Suppressor macrophage treated with lipopolysaccharide for 1 hour (primary cell): Measurements from ENCODE around the gene TNXB.

Experiments used
- DNase-seq, 3 donors: peaks; one replicate each; pipeline ENCODE4 v3.0.0-alpha.2; 2020 to 2022

The TNXB gene, protein sequence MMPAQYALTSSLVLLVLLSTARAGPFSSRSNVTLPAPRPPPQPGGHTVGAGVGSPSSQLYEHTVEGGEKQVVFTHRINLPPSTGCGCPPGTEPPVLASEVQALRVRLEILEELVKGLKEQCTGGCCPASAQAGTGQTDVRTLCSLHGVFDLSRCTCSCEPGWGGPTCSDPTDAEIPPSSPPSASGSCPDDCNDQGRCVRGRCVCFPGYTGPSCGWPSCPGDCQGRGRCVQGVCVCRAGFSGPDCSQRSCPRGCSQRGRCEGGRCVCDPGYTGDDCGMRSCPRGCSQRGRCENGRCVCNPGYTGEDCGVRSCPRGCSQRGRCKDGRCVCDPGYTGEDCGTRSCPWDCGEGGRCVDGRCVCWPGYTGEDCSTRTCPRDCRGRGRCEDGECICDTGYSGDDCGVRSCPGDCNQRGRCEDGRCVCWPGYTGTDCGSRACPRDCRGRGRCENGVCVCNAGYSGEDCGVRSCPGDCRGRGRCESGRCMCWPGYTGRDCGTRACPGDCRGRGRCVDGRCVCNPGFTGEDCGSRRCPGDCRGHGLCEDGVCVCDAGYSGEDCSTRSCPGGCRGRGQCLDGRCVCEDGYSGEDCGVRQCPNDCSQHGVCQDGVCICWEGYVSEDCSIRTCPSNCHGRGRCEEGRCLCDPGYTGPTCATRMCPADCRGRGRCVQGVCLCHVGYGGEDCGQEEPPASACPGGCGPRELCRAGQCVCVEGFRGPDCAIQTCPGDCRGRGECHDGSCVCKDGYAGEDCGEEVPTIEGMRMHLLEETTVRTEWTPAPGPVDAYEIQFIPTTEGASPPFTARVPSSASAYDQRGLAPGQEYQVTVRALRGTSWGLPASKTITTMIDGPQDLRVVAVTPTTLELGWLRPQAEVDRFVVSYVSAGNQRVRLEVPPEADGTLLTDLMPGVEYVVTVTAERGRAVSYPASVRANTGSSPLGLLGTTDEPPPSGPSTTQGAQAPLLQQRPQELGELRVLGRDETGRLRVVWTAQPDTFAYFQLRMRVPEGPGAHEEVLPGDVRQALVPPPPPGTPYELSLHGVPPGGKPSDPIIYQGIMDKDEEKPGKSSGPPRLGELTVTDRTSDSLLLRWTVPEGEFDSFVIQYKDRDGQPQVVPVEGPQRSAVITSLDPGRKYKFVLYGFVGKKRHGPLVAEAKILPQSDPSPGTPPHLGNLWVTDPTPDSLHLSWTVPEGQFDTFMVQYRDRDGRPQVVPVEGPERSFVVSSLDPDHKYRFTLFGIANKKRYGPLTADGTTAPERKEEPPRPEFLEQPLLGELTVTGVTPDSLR (N-terminal part only)

DNA sequence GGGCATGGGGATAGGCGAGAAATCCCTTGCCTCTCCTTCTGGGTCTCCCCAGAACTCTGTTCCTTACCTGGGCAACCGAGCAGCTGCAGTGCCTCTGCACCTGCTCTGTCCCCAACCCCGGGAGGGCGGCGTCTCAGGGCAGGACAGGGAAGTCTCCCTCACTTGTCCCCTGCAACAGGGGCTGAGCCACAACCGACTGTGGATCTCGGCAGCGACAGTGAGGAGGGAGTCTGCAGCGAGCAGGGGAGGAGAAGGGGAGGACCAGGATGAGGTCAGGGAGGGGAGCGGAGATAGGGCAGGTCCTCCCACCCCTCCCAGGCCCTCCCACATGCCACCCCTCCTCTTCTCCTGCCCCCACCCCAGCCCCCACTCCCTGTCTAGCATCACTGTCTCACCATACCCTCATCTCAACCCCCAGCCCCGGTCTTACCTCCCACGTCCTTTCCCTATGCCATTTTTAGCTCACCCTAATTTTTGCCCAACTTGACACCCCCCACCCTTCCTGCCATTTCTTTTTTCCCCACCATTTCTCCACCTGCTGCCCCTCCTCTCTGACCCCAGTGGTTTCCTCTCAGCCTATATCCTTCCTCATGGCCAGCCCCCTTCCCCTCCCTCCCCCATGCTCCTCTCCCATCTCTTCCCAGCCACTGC, at the start of gene TNXB:
Gene TNXB (minus strand): TSS at position 225 of the 651 bp plus-strand sequence. CDS start 11,140 bp downstream, outside the sequence.
- no peak for DNase-seq

DNA sequence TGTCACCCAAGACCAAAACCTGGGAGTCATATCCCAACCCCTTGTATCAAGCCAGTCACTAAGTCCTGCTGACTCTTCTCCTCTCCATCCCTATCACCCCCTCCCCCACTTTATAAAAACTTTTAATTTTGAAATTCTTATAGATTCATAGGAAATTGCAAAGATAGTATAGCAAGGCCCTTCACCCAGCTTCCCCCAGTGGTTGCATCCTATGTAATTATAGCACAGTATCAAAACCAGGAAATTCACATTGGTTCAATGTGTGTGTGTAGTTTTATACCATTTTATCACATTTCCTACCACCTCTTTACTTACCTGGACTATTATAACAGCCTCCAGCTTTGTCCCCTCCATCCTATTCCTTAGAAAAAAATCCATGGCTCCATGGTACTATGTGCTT, 48.9 kb upstream of the TNXB start:
- DNase-seq, result no peak

DNA sequence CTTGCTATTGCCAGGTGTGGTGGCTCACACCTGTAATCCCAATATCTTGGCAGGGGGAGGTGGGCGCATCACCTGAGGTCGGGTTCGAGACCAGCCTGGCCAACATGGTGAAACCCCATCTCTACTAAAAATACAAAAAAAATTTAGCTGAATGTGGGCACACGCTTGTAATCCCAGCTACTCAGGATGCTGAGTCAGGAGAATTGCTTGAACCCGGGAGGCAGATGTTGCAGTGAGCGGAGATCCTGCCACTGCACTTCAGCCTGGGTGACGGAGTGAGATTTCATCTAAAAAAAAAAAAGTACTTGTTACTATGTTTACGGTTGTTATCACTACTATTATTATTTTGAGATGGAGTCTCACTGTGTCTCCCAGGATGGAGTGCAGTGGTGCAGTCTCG, 47.8 kb upstream of the TNXB start:
- DNase-seq, result no peak

DNA sequence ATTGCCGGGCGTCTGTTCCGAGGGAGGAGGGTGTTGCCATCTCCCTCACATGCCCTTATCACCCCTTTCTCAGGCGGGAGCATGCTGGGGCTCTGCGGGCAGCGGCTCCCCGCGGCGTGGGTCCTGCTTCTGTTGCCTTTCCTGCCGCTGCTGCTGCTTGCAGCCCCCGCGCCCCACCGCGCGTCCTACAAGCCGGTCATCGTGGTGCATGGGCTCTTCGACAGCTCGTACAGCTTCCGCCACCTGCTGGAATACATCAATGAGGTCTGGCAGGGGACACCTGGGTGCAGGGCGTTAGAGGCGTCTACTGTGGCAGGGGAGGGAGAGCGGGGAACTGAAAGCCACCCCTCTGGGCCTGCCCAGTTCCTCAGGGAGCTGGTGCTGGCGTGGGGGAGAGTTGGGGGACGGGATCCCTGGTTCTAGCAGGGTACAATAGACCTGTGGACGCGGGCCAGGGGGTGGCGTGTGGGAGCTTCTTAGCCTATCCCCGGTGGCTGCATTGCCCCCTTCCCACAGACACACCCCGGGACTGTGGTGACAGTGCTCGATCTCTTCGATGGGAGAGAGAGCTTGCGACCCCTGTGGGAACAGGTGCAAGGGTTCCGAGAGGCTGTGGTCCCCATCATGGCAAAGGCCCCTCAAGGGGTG, 45.5 kb upstream of the TNXB start:
- DNase-seq, result peak; percentile 35 to 52 (median 51)

DNA sequence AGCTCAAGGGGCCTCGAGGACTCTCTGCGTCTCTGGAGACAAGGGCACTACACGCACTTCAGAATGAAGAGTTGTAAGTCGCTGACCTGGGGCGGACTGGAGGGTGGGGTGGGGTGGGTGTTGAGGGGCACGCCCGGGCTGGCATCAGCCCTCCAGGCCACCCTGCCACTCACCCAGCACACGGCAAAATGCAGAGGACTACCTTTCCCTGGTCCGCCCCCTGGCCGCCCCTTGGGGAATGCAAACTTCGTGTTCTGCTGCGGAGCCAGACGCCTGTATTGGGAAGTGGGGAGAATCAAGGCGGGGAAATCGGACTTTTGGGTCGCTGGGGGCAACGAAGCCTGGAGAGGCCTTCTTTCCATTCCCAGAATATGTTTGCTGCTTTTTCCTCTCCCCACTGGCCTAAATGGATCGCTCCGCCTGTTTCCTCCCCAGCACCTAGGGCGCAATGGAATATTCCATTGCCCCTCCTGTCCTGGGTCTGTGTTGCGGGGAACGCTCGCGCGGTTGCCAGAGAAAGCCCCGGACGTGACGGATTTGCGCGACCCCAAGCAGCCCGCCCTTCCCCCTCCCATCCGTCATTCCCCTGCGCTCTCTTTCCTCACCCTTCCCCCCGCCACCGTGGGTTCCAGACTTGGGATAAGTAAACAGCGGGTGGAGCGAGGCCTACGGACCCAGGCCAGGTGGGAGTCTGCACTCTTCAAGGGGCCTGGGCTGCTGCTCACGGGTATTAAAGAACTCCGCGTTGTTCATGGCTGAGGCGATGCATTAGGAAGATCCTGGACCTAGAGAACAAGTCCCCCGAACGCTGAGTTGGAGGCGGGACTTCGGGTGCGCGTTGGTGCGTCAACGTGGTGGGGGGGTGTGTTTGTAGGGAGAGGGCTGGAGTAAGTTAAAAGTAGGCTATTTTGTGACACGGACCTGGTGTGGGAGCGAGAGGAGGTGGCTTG, 44.7 kb upstream of the TNXB start, which contains the start of gene PPT2:
Gene PPT2 (plus strand): TSS at position 578 of the 950 bp plus-strand sequence. CDS start 454 bp downstream, outside the sequence.
- DNase-seq, result peak; percentile 37 to 58 (median 38)

DNA sequence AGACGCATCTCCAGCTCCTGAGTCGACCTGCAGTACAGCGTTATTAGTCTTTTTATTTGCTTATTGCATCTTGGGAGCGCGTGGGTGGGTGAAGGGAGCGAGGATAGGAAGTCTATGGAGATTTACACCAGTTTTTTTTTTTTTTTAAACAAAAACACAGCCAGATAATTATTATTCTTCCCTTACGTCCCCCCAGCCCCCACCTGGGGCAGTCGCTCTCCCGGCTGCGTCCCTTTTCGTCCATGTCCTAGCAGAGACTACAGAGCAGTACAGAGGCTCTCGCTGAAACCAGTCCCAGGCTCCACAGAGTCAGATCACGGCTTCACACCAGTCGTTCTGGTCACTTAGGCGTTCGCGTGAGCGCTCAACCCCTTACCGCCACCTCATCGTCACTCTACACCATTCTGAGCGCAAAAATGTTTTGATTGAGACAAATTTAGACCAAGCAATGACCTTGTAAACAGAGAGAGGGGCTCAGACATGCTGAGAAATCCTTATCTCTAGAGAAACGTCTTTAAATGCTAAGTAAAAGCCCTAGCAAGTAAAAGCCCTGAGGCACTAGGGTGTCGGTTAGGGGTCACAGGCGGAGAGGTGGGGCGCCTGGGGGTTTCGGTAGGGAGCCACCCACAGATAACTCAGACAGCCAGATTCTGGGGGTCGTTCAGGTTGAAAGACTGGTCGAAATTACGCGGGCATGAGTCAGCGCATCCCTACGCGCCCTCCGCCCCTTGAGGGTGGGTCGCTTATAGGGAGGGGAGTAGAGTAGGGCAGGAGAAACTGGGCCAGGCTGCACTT, 43.8 kb upstream of the TNXB start:
- DNase-seq, result no peak

DNA sequence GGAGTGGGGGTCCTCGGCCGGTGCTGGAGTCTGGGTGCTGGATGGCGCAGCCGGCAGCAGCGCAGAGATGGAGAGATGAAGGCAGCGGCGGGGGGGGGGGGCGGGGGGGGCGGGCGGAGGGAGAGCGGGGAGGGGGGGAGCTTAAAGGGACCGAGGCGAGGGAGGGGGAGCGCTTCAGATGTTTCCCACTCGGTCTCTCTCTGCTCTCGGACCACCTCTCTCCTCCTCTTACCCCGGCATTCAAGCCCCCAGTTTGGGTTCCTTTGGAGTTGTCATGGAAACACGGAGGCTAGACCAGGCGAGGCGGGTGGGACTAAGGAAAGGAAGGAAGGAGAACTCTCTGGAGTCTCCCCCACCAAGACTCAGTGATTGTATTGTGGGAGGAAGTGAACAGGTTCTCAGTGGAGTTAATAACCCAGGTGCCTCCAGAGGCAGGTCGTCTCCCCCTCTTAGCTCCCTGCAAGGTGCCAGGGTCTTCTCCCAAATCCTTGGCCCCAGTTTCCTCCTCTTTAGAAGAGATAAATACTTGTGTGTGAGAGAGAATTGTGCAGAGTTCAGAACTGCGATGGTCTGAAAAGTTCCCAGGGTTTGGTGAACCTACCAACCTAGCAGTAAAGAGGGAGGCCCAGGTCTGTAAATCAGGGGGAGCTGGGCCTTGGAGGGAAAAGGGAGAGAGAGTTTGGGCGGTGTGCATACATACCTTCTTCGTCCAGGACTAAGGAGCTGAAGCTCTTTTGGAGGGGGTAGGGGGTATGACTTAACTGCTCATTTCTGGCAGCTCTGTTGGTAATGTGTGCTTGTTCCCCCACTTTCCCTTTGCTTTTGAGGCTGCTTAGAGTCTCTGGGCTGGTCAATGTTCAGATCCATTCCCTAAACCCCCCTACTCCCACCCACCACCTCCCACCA, 43.0 kb upstream of the TNXB start, which contains the start of gene PRRT1:
Gene PRRT1 (minus strand): TSS at position 77 of the 906 bp plus-strand sequence. CDS start 112 bp downstream, outside the sequence.
- no peak for DNase-seq

DNA sequence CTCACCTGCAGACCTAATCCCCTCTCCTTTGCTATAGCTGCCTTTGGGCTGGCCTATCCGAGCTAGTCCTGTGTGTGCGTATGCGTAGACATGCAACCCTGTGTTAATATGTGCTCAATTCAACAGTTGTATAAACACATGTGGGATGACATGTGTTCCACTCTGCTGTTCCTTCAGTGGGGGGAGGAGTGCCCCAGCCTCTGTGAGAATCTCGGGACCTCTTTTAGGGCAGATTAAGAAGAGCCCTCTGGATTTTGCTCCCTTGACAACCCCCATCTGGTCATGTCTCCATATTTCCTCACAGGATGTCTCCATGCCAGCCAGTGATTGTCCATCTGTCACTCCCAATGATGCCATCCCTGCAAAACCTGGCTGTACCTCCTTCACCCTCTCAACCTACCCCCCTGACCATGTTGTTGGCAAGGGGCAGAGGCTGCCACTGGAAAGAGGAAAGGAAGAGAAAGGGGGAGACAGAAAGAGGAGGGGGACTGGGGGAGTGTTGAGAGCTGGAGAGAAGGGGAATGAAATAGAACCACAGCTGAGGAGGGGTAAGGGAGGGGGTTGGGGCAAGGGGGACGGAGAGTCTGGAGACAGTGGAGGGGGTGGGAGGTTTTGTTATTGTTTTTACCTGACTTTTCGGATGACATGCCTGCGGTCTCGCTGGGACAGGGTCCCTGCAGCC, 42.2 kb upstream of the TNXB start:
- DNase-seq, result no peak

DNA sequence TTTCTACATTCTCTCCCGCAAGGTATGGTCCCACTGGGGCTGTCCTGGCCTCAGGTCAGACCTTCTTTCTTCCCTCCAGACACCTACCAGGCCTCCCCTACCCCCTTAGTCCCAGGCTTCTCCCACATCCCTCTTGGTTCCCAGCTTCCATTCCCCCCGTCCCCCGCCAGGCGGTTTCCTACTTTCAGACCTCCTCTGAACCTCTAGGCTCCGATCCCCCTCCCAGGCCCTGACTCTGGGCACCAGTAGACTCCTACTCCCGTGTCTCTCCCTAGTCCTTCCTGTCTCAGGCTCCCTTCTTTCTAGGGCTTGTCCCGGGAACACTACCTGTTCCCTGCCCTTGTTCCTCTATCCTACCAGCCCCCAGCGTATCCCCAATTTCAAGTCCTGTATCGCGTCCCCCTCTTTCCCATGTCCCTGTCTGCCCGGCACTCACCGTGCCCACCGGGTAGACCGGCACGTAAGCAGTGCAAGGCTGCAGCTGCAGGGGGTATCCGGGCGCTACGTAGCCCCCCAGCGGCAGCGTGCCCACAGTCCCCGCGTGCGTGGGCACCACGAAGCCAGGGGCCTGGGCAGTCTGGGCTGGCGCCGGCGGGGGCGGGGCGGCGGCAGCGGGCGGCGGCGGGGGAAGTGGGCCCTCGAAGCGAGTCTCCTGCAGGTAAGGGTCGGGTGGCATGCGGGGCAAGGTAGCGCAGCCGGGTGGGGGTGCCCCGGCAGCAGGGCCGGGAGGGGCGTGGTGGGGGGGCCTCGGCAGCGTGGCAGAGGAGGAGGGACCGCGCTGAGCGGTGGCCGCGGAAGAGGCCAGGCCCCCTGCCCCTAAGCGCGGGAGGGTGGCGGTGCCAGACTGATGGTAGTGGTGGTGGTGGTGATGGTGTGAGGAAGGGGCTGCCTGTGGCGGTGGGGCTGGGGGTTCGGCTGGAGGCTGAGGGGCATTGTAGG, 41.1 kb upstream of the TNXB start:
- no peak for DNase-seq

DNA sequence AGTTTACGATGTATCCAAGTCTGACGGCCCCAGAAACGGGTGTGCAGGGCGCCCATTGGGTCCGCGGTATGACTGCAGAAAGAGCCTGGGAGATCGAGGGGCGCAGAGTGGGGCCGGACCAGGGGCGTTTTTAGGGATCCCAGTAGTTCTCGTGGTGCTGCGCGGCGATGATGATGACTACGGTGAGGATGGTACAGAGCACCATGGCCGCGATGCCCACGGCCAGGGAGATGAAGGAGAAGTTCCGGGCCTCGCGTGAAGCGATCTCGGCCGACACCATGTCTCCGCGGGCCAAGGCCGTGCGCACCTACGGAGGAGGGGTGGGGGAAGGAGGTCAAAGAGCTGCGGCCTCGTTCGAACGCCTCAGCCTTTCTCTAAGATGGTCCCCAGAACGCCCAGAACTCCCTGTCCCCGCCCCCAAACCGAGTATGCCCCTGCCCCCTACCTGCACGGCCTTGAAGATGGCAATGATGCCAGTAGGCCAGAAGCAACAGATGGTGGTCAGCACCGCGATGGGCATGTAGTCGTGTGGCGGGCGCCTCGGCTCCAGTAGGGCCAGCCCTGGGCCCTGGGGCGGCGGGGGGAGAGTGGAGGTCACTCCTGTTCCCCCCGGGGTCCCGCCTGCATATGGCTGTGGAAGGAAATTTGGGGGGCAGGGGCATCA, 40.1 kb upstream of the TNXB start:
- no peak for DNase-seq

DNA sequence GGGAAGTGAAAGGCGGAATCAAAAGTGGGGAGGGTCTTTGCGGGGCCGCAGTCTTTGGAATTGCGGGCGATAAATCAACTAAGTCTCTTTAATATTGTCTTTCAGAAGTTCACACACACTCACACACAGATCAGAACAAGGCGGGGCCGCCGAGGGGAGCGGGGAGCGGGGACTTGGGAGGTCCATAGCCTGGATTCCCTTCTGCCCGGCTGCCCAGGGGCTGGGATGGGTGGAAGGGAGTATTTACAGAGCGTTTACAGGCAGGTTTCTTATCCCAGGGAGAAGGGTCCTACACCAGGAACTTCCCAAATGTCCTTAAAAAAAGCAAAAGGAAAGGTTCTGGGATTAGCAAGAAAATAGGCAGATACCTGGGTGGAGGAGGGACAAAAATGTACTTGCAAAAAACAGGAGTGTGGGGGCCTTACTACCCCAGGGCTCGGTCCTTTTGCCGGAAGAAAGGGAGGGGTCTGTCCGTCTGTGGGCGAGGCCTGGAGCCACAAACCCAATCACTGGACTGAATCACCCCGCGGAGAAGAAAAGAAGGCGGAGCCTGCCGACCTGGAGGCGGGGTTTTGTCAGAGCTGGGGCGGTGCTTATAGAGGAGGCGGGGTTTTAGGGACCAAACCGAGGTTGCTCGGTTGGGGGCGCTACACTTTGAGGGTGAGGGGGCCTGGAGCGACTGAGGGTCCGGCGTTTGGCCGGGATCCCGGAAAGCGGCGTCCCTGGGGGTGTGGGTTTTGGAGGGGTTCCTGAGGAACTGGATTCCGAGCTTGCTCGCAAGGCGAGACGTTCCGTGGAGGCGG, 39.4 kb upstream of the TNXB start:
- peak; percentile 85 to 89 (median 87) for DNase-seq

DNA sequence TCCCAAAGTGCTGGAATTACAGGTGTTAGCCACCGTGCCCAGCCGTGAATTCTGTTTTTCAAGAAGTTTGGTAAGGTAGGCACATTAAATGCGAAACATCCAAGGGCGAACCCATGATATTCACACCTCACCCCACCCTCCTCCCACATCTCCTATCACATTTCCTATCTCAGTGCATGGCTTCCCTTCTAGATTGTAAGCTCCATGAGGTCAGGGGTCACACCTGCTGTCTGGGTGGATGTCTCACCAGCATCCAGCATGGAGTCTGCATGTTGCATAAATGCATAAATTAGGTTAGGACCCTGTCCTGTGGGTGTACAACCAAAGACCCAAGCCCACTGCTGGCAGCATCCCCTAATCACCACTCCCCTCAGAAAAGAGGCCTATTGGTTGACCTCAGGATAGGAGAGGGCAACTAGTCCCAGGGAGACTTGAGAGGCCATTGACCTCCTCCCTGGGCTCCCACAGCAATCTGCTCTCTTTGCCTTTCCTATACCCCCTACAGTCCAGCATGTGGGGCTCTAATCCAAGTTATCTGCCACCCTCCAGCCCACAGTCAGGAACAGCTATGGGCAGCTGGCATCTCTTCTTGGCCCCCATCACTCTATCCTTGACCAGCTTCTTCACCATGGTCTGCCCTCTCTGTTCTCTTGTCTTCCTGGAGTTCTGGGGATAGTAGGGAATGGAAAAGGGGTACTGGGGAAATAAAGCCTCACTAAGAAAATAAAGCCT, 38.4 kb upstream of the TNXB start:
- peak in 1 of 3 donors; percentile 19 for DNase-seq

DNA sequence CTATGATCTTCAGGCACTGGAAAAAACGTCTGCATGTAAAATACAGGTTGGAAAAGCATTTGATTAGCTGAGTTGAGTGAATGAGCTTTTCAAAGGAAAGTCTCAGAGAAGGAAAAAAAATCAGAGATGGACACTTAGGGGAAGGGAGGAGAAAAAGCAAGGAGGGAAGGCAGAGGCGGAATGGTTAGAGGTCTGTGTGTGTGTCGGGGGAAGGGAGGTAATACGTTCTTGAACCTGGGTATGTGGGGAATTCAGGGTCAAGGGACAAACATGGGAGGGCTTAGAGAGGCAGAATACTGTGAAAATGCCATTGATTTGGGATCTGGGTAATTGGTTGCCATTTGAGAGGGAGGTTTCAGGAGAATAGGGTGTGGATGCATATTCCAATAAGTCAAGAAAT, 37.5 kb upstream of the TNXB start:
- DNase-seq, result no peak

DNA sequence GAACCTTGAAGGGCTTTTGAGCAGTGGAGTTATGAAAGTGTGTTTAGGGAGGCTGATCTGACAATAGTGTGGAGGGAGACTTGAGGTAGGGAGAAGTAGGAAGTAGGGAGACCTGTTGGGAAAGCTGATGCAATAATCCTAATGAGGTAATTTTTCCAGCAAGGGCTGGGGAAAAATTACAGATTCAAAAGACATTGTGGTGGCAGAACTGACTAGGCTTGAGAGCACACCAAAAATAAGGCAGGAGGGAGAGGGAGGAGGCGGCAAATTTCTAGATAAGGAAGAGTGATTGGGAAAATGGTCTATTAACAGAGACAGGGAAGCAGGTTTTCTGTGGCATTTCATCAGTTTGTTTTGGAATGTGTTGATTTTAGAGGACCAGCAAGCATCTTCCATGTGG, 37.1 kb upstream of the TNXB start:
- no peak for DNase-seq
